Subcutaneous abdominal adipose tissue (tissue), 5 donors: ENCODE results near the gene LRRTM1.

Source experiments
- H3K27ac ChIP-seq: one replicate; pipeline ENCODE4 v1.7.0; 2013; ENCODE audit warnings: low read depth, mild to moderate bottlenecking, inconsistent platforms, low read length, moderate library complexity
- H3K27me3 ChIP-seq, 5 donors: one replicate each; pipeline ENCODE4 v1.7.0; 2013; ENCODE audit warnings: low read length in 5 of 5, inconsistent platforms in 1 of 5; ENCODE audit not compliant: control insufficient read depth in 5 of 5, insufficient read depth in 4 of 5
- H3K36me3 ChIP-seq, 5 donors: one replicate each; pipeline ENCODE4 v1.7.0; 2013; ENCODE audit warnings: low read length in 5 of 5; ENCODE audit not compliant: control insufficient read depth in 5 of 5, insufficient read depth in 5 of 5
- H3K4me1 ChIP-seq, 5 donors: one replicate each; pipeline ENCODE4 v1.7.0; 2013; ENCODE audit warnings: low read length in 5 of 5, mild to moderate bottlenecking in 3 of 5, moderate library complexity in 1 of 5; ENCODE audit not compliant: control insufficient read depth in 5 of 5, insufficient read depth in 5 of 5
- H3K4me3 ChIP-seq, 5 donors: one replicate each; pipeline ENCODE4 v1.7.0; 2013; ENCODE audit warnings: low read length in 5 of 5, low read depth in 1 of 5
- H3K9ac ChIP-seq, 5 donors: one replicate each; pipeline ENCODE4 v1.7.0; 2013; ENCODE audit warnings: low read length in 5 of 5, mild to moderate bottlenecking in 4 of 5, moderate library complexity in 3 of 5
- H3K9me3 ChIP-seq, 5 donors: one replicate each; pipeline ENCODE4 v1.7.0; 2013; ENCODE audit warnings: low read length in 5 of 5; ENCODE audit not compliant: control insufficient read depth in 5 of 5
- donor health status: healthy.
- donor health status: healthy.
- donor health status: healthy.
- donor health status: healthy.
- donor health status: healthy.

Gene LRRTM1

DNA sequence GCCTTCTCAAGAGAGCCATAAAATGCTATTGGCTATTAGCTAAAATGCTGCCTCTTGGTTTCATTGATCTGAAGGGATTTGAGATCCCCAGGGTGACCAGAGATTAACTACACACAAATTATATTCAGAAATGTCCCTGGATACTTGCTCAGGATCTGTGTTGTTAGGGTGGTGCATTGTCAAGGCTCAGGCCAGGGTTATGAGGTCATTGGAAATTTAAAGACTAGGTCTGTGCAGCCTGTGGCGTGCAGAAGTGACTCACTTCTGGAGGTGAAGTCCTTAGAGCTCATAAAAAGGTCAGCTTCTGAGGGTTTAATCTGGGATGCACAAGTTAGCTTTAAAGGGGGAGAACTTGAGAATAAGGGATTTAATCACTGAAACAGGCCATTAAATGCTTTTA, 23.5 kb downstream of the LRRTM1 start:
- no peaks in the 10 kb centered on the region for H3K36me3 ChIP-seq
- H3K4me3 ChIP-seq = no peak overlapping the region

DNA sequence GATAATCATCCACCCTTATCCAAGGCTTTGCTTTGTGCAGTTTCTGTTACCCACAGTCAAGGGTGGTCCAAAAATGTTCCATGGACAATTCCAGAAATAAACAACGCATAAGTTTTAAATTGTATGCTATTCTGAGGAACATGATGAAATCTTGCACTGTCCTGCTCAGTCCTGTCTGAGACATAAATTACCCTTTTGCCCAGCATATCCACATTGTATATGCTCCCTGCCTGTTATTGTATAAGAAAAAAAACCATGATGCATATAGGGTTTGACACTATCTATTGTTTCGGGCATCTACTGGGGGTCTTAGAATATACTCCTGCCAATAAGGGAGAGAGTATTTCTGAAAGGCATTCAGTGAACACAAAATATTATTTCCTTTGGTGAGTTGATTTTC, 24.0 kb downstream of the LRRTM1 start:
- no peaks in the 10 kb centered on the region for H3K27me3 ChIP-seq
- H3K9me3 ChIP-seq = no peaks in the 10 kb centered on the region
- no peak overlapping the region for H3K4me3 ChIP-seq
- no peaks in the 10 kb centered on the region for H3K36me3 ChIP-seq
- no peaks in the 10 kb centered on the region for H3K4me1 ChIP-seq
- no peak overlapping the region for H3K27ac ChIP-seq
- H3K9ac ChIP-seq = no peak overlapping the region

More for the DNA sequence above, 23.5 kb downstream of the LRRTM1 start:
- Histone ChIP-seq H3K27ac (no peak overlapping the region), H3K9me3 (no peaks in the 10 kb centered on the region), H3K9ac (no peak overlapping the region), H3K27me3 (no peaks in the 10 kb centered on the region), H3K4me1 (no peaks in the 10 kb centered on the region)

DNA sequence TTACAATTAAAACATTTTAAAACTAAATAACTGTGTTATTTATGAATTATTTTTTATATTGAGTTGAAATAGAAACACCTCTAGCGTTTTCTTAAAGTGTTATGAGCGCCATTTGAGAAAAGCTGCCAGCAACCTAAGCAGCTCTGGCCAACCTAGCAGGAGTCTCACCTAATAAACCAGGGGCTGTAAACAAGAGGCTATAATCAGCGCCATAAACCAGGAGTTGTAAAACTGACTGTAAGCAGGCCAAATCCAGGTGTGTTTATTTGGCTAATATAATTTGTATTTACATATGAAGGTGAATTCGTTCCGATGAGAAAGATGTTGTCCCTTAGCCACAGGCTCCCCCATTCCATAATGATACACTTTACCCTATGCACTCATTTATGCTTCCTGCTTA, 34.7 kb downstream of the LRRTM1 start:
- H3K27me3 ChIP-seq = no peaks in the 10 kb centered on the region

DNA sequence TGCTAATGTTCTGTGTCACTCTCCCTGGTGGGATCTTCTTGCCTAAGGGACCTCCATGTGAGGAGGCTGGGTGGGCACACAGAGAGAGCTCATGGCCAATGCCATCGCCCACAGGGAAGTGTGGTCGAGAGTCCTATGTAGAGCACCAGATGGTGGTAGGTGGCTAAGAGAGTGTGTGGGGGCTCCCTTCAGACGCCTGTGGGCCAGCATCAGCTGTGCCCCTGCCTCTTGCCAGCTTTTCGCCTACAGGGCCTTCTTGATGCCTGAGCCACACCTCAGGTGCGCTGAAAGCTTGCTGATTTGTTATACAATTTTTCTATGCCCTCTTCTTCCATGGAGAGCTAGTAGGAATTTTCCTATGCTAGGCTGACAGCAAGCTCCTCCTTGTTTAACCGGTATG, 38.3 kb downstream of the LRRTM1 start:
- Histone ChIP-seq H3K27me3 (no peaks in the 10 kb centered on the region), H3K4me3 (no peak overlapping the region), H3K4me1 (no peaks in the 10 kb centered on the region), H3K36me3 (no peaks in the 10 kb centered on the region), H3K9ac (no peak overlapping the region), H3K9me3 (no peaks in the 10 kb centered on the region), H3K27ac (no peak overlapping the region)

More for the DNA sequence above, 34.7 kb downstream of the LRRTM1 start:
- H3K4me3 ChIP-seq = no peak overlapping the region
- no peaks in the 10 kb centered on the region for H3K9me3 ChIP-seq
- no peak overlapping the region for H3K27ac ChIP-seq
- no peak overlapping the region for H3K9ac ChIP-seq
- peaks cover 0 to 2% (median 0%) of the 10 kb centered on the region in 5 donors for H3K4me1 ChIP-seq
- H3K36me3 ChIP-seq = no peaks in the 10 kb centered on the region

DNA sequence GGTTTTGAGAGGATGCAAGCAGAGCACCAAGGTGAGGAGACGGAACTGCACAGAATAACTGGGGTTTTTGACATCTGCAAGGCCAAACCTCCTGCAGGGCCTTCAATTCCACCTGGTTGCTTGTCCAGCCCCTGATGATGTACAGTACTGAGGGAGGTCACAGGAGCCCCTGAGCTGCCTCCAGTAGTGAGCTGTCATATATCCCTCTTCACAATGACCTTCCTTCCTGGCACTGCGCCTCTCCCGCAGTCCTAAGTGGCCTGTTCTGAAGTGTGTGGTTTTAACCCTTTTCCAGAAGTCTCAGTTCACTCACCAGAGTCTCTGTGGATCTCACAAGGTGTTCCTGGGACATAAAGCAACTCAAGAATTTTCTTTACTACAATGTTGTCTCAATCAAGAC, 45.3 kb downstream of the LRRTM1 start:
- no peak overlapping the region for H3K27ac ChIP-seq
- no peaks in the 10 kb centered on the region for H3K9me3 ChIP-seq
- no peak overlapping the region for H3K4me3 ChIP-seq
- no peaks in the 10 kb centered on the region for H3K36me3 ChIP-seq
- peaks cover 0 to 3% (median 0%) of the 10 kb centered on the region in 5 donors for H3K27me3 ChIP-seq
- H3K9ac ChIP-seq = no peak overlapping the region
- peaks cover 0 to 8% (median 0%) of the 10 kb centered on the region in 5 donors for H3K4me1 ChIP-seq

DNA sequence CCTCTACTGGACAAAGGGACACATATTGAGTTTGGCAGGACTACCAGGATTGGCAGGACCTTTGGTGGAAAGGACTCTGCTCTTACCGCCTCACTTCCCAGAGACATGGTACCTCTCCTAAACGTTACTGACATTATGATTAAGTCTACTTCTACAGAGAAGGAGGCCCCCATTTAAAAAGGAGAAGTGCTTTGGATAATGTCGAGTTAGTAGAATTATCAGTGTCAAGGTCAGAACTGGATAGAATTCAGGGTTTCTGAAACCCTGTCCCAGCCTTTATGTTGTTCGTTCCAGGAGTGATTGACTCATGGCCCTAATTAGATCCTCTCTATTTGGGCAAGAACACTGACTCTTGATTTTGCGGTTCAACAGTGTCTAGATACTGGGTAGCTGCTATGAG, 45.8 kb downstream of the LRRTM1 start:
- H3K9ac ChIP-seq = no peak overlapping the region
- H3K36me3 ChIP-seq = no peaks in the 10 kb centered on the region
- no peaks in the 10 kb centered on the region for H3K9me3 ChIP-seq
- peaks cover 0 to 8% (median 0%) of the 10 kb centered on the region in 5 donors for H3K4me1 ChIP-seq
- H3K27me3 ChIP-seq = peaks cover 0 to 3% (median 0%) of the 10 kb centered on the region in 5 donors
- H3K27ac ChIP-seq = no peak overlapping the region
- H3K4me3 ChIP-seq = no peak overlapping the region

DNA sequence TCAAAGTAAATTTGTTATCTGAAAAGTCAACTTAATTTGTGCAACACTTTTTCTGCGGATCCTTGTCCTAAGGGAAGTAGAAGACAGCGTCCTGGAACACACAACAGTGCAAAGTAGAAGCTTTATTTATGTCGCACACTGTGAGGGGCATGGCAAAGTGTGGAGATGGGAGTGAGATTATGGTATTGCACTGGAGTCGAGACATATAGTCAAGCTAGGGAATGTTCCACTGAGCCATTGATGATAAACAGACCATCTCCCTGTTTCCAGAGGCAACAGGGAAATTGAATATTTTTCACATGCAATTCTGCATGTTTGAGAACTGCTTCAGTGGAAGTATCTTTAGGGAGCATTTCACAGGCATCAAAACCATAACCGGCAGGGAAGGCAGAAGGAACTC, 46.2 kb downstream of the LRRTM1 start:
- Histone ChIP-seq H3K36me3 (no peaks in the 10 kb centered on the region), H3K4me1 (peaks cover 0 to 8% (median 0%) of the 10 kb centered on the region in 5 donors), H3K4me3 (no peak overlapping the region), H3K9ac (no peak overlapping the region), H3K27me3 (peaks cover 0 to 3% (median 0%) of the 10 kb centered on the region in 5 donors), H3K9me3 (no peaks in the 10 kb centered on the region), H3K27ac (no peak overlapping the region)

DNA sequence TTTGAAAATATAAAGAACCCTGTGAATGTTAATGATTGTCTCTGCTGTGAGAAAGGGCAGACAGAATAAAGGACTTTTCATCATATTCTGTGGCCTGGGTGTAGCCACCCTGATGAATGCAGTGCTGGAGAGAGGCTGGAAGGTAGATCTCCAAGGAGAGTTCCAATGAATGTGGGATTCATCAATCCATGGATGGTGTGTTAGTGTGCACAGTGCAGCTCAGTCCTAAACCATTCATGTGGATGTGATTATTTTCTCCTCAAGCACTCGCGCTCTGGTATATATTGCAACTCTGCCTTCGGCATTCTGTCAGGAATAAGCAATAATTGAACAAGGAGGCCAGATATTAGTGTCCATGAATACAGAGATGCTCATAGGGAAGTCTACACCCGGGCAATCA, 47.1 kb downstream of the LRRTM1 start:
- H3K27ac ChIP-seq = no peak overlapping the region
- no peaks in the 10 kb centered on the region for H3K36me3 ChIP-seq
- H3K4me1 ChIP-seq = peaks cover 0 to 8% (median 0%) of the 10 kb centered on the region in 5 donors
- H3K9me3 ChIP-seq = no peaks in the 10 kb centered on the region
- peaks cover 0 to 3% (median 0%) of the 10 kb centered on the region in 5 donors for H3K27me3 ChIP-seq
- no peak overlapping the region for H3K4me3 ChIP-seq
- H3K9ac ChIP-seq = no peak overlapping the region

DNA sequence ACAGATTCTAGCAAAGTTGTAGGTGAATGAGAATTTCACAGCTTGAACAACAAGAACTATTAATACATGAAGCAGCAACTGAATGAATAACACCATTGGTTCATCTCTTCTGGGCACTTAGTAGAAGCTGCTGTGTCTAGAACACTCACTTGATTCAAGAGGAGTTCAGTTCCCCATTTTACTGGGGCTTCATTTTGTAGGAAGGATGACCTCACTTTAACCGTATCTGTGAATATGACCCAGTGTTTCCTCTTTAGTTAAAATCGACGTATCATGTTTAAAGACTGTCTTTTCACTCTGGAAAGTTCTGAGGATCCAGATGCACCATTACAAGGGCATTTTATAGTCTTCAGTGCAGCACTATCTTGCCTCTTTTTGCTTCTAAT, 47.8 kb downstream of the LRRTM1 start:
- Histone ChIP-seq H3K9me3 (no peaks in the 10 kb centered on the region), H3K27me3 (peaks cover 0 to 3% (median 0%) of the 10 kb centered on the region in 5 donors), H3K9ac (no peak overlapping the region), H3K4me3 (no peak overlapping the region), H3K36me3 (no peaks in the 10 kb centered on the region), H3K4me1 (peaks cover 0 to 8% (median 0%) of the 10 kb centered on the region in 5 donors), H3K27ac (no peak overlapping the region)

DNA sequence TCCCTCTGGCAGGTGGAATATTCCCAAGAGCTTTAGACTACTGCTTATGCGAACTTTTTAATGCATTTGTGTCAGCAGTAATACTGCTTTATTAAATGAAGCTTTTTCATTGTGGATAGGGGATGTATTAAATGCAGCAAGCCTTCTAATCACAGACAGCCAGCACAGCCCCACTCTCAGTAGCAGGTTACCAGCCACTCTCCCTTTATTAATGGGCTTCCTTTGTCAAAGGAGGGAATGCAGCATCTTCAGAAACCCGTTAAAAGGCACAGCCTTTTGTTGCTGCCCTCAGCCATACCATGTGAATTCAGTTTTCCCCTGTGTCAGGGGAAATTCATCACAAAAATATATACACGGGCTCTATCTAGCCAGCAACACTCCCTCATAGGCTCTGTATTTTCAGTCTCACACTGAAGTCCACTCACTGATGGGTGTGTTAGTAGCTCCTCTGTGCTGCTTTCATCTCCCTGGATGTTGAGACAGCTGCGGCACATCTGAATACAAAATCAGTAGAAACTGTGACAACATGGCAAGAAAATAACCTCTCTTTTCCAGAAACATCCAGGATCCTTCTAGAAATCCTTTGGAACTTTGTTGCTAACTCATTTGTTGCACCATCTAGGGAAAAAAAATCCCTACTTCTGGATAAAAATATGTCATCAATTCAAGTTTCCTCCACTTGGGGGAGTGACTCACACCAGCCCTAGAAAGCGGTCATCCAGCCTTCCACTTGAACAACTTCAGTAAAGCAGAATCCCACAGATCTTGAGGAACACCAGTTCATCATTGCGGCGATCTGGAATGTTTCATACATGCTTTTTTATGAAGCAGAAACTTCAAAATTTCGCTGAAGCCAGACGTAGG, 48.4 kb downstream of the LRRTM1 start:
- H3K4me3 ChIP-seq = no peak overlapping the region
- H3K36me3 ChIP-seq = no peaks in the 10 kb centered on the region
- peaks cover 0 to 8% (median 0%) of the 10 kb centered on the region in 5 donors for H3K4me1 ChIP-seq
- no peak overlapping the region for H3K9ac ChIP-seq
- no peak overlapping the region for H3K27ac ChIP-seq
- H3K9me3 ChIP-seq = no peaks in the 10 kb centered on the region
- peaks cover 0 to 3% (median 0%) of the 10 kb centered on the region in 5 donors for H3K27me3 ChIP-seq
